HFF-Myc (cell line): Measurements from ENCODE around the gene TXLNB.
"Not testable (repeated sequence)": the region's sequence is repeated elsewhere in the genome, so short reads cannot be mapped to it uniquely, and the experiment has no call there.

Source experiments
- DNase-seq: peaks from one replicate; pipeline ENCODE4 v3.0.0-alpha.2; 2011; ENCODE audit warnings: low read depth; ENCODE audit errors: extremely low read depth
- H3K4me3 ChIP-seq: replicated peaks from 2 replicates; pipeline ENCODE4 v1.5.1; 2011; ENCODE audit warnings: low read depth, mild to moderate bottlenecking, control low read depth, low read length
- CTCF ChIP-seq: IDR thresholded peaks from 2 replicates; pipeline ENCODE4 v1.5.1; 2012; ENCODE audit warnings: mild to moderate bottlenecking, low read depth, low read length, control low read depth; ENCODE audit errors: missing control alignments

The TXLNB gene

GRCh38 chr6:139289233-139289632 is 2.6 kb downstream of the TXLNB start:
- no peak overlapping the region for H3K4me3 ChIP-seq
- DNase-seq: no peak
- no peak for TF ChIP-seq CTCF

- TF ChIP-seq CTCF: no peak
- no peak overlapping the region for H3K4me3 ChIP-seq
- DNase-seq: no peak
These were observed 3.2 kb downstream of the TXLNB start for GRCh38 chr6:139288496-139289040.

DNA sequence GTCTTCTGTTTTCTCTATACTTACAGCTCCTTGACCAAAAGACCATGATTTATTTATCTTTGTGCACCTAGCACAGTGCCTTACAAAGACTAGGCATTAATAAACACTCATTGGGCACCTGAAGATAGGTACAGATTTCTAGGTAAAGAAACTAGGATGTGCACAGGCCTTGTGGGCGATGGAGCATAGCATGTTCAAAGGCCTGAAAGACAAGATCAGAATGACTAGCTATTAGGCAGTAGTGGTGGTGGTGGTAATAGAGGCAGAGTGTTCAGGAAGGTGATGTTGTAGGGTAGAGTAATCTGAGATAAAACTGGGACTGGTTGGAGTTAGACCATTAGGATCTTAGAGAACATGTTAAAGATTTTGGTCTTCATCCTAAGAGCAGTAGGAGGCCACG is 3.9 kb downstream of the TXLNB start:
- no peak for TF ChIP-seq CTCF
- H3K4me3 ChIP-seq: no peak overlapping the region
- no peak for DNase-seq

DNA sequence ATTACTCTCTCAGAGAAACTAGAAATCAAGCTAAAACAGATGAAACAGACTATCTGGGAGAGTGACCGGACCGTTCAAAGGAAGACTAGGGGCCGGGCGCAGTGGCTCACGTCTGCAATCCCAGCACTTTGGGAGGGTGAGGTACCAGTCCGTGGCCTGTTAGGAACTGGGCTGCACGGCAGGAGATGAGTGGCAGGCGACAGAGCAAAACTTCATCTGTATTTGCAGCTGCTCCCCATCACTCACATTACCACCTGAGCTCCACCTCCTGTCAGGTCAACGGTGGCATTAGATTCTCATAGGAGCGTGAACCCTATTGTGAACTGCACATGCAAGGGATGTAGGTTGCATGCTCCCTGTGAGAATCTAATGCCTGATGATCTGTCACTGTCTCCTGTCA is 5.4 kb downstream of the TXLNB start:
- DNase-seq, H3K4me3 ChIP-seq: not testable (repeated sequence)

- no peak for DNase-seq
- no peak for TF ChIP-seq CTCF
- H3K4me3 ChIP-seq: no peak overlapping the region
These were observed 6.2 kb downstream of the TXLNB start for GRCh38 chr6:139285590-139285989.

DNA sequence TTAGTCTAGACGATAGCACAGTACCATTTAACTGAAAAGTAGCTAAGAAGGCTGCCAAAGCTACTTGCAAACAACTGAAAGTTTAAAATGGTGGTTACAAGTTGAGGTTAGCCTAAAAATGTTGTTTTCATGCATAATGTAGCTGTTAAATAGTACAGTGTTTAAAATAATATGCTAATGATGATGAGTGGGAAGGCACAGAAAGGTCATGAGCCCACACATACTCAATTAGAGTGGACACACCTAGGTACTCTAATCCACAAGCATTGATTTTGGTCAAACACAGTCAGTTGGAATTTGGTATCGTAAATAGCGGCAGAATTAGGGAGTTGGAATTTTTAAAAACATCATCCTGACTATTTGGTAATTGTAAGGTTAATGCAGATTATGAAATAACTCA is 7.0 kb downstream of the TXLNB start:
- no peak overlapping the region for H3K4me3 ChIP-seq
- TF ChIP-seq CTCF: no peak
- no peak for DNase-seq

- DNase-seq: no peak
- no peak overlapping the region for H3K4me3 ChIP-seq
- TF ChIP-seq CTCF: no peak
These were observed 9.1 kb downstream of the TXLNB start for GRCh38 chr6:139282684-139283083.
